ENCODE measurements around the gene KCNH2. TPM values are rescaled to one million over a fixed set of nuclear protein-coding genes. Genes with fewer than 3 reads are reported as not detected.

KCNH2 gene
- total RNA-seq, 2 experiments from 2014 or later = 5.8 to 7.5 TPM

GRCh38 chr7:151017370-151017952 lies 39.3 kb upstream of the KCNH2 start:
- H3K4me2 ChIP-seq (ENCODE audit: low read length) = peak overlapping the region; percentile 59
- BruUV-seq (replicated peaks) = no TSS peak

GRCh38 chr7:151016942-151017341 lies 38.8 kb upstream of the KCNH2 start:
- BruUV-seq (replicated peaks) = no TSS peak
- no peaks in the 10 kb centered on the region for H3K9me3 ChIP-seq (ENCODE audit: low read length)
- no peaks in the 10 kb centered on the region for H3K79me2 ChIP-seq (ENCODE audit: insufficient read depth, low read depth, low read length)
- no peak overlapping the region for H3K4me2 ChIP-seq (ENCODE audit: low read length)
- H2AFZ ChIP-seq (ENCODE audit: low read length) = no peak overlapping the region
- H3K4me3 ChIP-seq (ENCODE audit: low read depth, low read length, poor library complexity, severe bottlenecking) = no peak overlapping the region
- H3K36me3 ChIP-seq (ENCODE audit: insufficient read depth, low read length) = no peaks in the 10 kb centered on the region
- ChIA-PET CTCF (ENCODE audit: unreplicated experiment) (interaction anchor here (0.5 to 1.0 kb wide), 2 partner anchors 10 to 125 kb away, joined by 3 to 7 read pairs; no protein-coding TSS in a partner anchor), POLR2A (no interaction called here)
- no peak for TF ChIP-seq EZH2phosphoT487 (IDR thresholded peaks at IDR 0.05; ENCODE audit: borderline replicate concordance, low read depth, low read length)
- TF ChIP-seq, protein P1, sequence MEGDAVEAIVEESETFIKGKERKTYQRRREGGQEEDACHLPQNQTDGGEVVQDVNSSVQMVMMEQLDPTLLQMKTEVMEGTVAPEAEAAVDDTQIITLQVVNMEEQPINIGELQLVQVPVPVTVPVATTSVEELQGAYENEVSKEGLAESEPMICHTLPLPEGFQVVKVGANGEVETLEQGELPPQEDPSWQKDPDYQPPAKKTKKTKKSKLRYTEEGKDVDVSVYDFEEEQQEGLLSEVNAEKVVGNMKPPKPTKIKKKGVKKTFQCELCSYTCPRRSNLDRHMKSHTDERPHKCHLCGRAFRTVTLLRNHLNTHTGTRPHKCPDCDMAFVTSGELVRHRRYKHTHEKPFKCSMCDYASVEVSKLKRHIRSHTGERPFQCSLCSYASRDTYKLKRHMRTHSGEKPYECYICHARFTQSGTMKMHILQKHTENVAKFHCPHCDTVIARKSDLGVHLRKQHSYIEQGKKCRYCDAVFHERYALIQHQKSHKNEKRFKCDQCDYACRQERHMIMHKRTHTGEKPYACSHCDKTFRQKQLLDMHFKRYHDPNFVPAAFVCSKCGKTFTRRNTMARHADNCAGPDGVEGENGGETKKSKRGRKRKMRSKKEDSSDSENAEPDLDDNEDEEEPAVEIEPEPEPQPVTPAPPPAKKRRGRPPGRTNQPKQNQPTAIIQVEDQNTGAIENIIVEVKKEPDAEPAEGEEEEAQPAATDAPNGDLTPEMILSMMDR (conservative IDR thresholded peaks at IDR 0.05; ENCODE audit: low read length) = no peak
- H4K20me1 ChIP-seq (ENCODE audit: insufficient read depth, low read length) = no peaks in the 10 kb centered on the region
- no peak for DNase-seq (ENCODE audit: low spot score)
- H3K4me1 ChIP-seq (ENCODE audit: insufficient read depth, low read length, poor library complexity, severe bottlenecking) = peaks cover 10% of the 10 kb centered on the region
- intact Hi-C loops (cut with micrococcal nuclease; ENCODE audit: unreplicated experiment) = loop anchor here (5.0 kb wide), 1 partner anchor 95 kb away; no protein-coding TSS in a partner anchor
- no peaks in the 10 kb centered on the region for H3K9me2 ChIP-seq (ENCODE audit: insufficient read depth, low read length)
- no peak overlapping the region for H3K27ac ChIP-seq (ENCODE audit: low read depth, low read length, poor library complexity, severe bottlenecking)

More at GRCh38 chr7:151017370-151017952, 39.3 kb upstream of the KCNH2 start:
- DNase-seq (ENCODE audit: low spot score) = no peak
- POLR2A ChIA-PET = no interaction called here
- Histone ChIP-seq H3K79me2 (ENCODE audit: insufficient read depth, low read depth, low read length) (no peaks in the 10 kb centered on the region), H3K4me3 (ENCODE audit: low read depth, low read length, poor library complexity, severe bottlenecking) (peak overlapping the region; percentile 44), H4K20me1 (ENCODE audit: insufficient read depth, low read length) (no peaks in the 10 kb centered on the region), H3K9me3 (ENCODE audit: low read length) (no peaks in the 10 kb centered on the region), H3K27ac (ENCODE audit: low read depth, low read length, poor library complexity, severe bottlenecking) (no peak overlapping the region), H3K36me3 (ENCODE audit: insufficient read depth, low read length) (no peaks in the 10 kb centered on the region), H3K9me2 (ENCODE audit: insufficient read depth, low read length) (no peaks in the 10 kb centered on the region), H3K4me1 (ENCODE audit: insufficient read depth, low read length, poor library complexity, severe bottlenecking) (peaks cover 10% of the 10 kb centered on the region), H2AFZ (ENCODE audit: low read length) (peak overlapping the region; percentile 53; the same call in 1 of the 2 replicates)
- TF ChIP-seq, protein P1 (conservative IDR thresholded peaks at IDR 0.05; ENCODE audit: low read length) = no peak
- TF ChIP-seq EZH2phosphoT487 (IDR thresholded peaks at IDR 0.05; ENCODE audit: borderline replicate concordance, low read depth, low read length) = no peak
- CTCF ChIA-PET (ENCODE audit: unreplicated experiment) = interaction anchor here (1.4 kb wide), 1 partner anchor 9 kb away, joined by 3 read pairs; no protein-coding TSS in a partner anchor
- intact Hi-C loops (cut with micrococcal nuclease; ENCODE audit: unreplicated experiment) = loop anchor here (5.0 kb wide), 1 partner anchor 95 kb away; no protein-coding TSS in a partner anchor

- CTCF ChIA-PET (ENCODE audit: unreplicated experiment) = interaction anchor here (0.5 to 1.0 kb wide), 2 partner anchors 10 to 124 kb away, joined by 3 to 7 read pairs; no protein-coding TSS in a partner anchor
- H3K9me2 ChIP-seq (ENCODE audit: insufficient read depth, low read length) = no peaks in the 10 kb centered on the region
- H3K27ac ChIP-seq (ENCODE audit: low read depth, low read length, poor library complexity, severe bottlenecking) = no peak overlapping the region
Observed at GRCh38 chr7:151016505-151016904, 38.4 kb upstream of the KCNH2 start.

More at GRCh38 chr7:151016505-151016904, 38.4 kb upstream of the KCNH2 start:
- Histone ChIP-seq H3K4me3 (ENCODE audit: low read depth, low read length, poor library complexity, severe bottlenecking) (no peak overlapping the region), H3K4me1 (ENCODE audit: insufficient read depth, low read length, poor library complexity, severe bottlenecking) (peaks cover 10% of the 10 kb centered on the region), H3K4me2 (ENCODE audit: low read length) (no peak overlapping the region), H3K36me3 (ENCODE audit: insufficient read depth, low read length) (no peaks in the 10 kb centered on the region), H3K79me2 (ENCODE audit: insufficient read depth, low read depth, low read length) (no peaks in the 10 kb centered on the region), H2AFZ (ENCODE audit: low read length) (no peak overlapping the region), H3K9me3 (ENCODE audit: low read length) (no peaks in the 10 kb centered on the region), H4K20me1 (ENCODE audit: insufficient read depth, low read length) (no peaks in the 10 kb centered on the region)
- no peak for DNase-seq (ENCODE audit: low spot score)
- TF ChIP-seq EZH2phosphoT487 (IDR thresholded peaks at IDR 0.05; ENCODE audit: borderline replicate concordance, low read depth, low read length) = no peak
- TF ChIP-seq, protein P1 (conservative IDR thresholded peaks at IDR 0.05; ENCODE audit: low read length) = no peak
- POLR2A ChIA-PET = no interaction called here
- intact Hi-C loops (cut with micrococcal nuclease; ENCODE audit: unreplicated experiment) = loop anchor here (5.0 kb wide), 1 partner anchor 96 kb away; no protein-coding TSS in a partner anchor
- BruUV-seq (replicated peaks) = no TSS peak
